Ishikawa (cell line): ENCODE results near the gene METTL25.

Source experiments
- CEBPB ChIP-seq: IDR thresholded peaks from 2 replicates; pipeline ENCODE4 v1.6.1; 2012
- CREB1 ChIP-seq: IDR thresholded peaks from 2 replicates; pipeline ENCODE4 v1.6.1; 2012; ENCODE audit warnings: low read depth
- EGR1 ChIP-seq: IDR thresholded peaks from 2 replicates; pipeline ENCODE4 v1.6.1; 2012
- EP300 ChIP-seq: IDR thresholded peaks from 2 replicates; pipeline ENCODE4 v1.6.1; 2012; ENCODE audit warnings: borderline replicate concordance
- FOXM1 ChIP-seq: IDR thresholded peaks from 2 replicates; pipeline ENCODE4 v1.6.1; 2012; ENCODE audit warnings: low read depth, borderline replicate concordance
- NFIC ChIP-seq: IDR thresholded peaks from 2 replicates; pipeline ENCODE4 v1.6.1; 2012
- RAD21 ChIP-seq: IDR thresholded peaks from 2 replicates; pipeline ENCODE4 v1.6.1; 2012; ENCODE audit warnings: low read depth
- REST ChIP-seq: IDR thresholded peaks from 2 replicates; pipeline ENCODE4 v1.6.1; 2012; ENCODE audit warnings: low read depth, mild to moderate bottlenecking
- TAF1 ChIP-seq: IDR thresholded peaks from 2 replicates; pipeline ENCODE4 v1.6.1; 2012; ENCODE audit warnings: low read depth, mild to moderate bottlenecking
- TCF12 ChIP-seq: IDR thresholded peaks from 2 replicates; pipeline ENCODE4 v1.6.1; 2012; ENCODE audit warnings: low read depth
- TEAD4 ChIP-seq: IDR thresholded peaks from 2 replicates; pipeline ENCODE4 v1.6.1; 2012
- USF1 ChIP-seq: IDR thresholded peaks from 2 replicates; pipeline ENCODE4 v1.6.1; 2012
- YY1 ChIP-seq: IDR thresholded peaks from 2 replicates; pipeline ENCODE4 v1.6.1; 2012; ENCODE audit warnings: low read depth
- ZBTB7A ChIP-seq: IDR thresholded peaks from 2 replicates; pipeline ENCODE4 v1.6.1; 2012; ENCODE audit warnings: low read depth
- TF ChIP-seq, protein P1 (sequence below): IDR thresholded peaks from 2 replicates; pipeline ENCODE4 v1.6.1; 2012

Gene METTL25

GRCh38 chr12:82456633-82457032 lies 98.3 kb downstream of the METTL25 start:
- TF ChIP-seq EGR1 (no peak), ZBTB7A (no peak), CEBPB (no peak), EP300 (no peak), RAD21 (no peak), TAF1 (no peak)

- no peak for TF ChIP-seq CREB1
- TF ChIP-seq USF1: no peak
- no peak for TF ChIP-seq TAF1
- no peak for TF ChIP-seq EGR1
- no peak for TF ChIP-seq TEAD4
- TF ChIP-seq REST: no peak
- TF ChIP-seq NFIC: no peak
- no peak for TF ChIP-seq CEBPB
- TF ChIP-seq YY1: no peak
Observed at GRCh38 chr12:82458101-82458500, 99.8 kb downstream of the METTL25 start.

DNA sequence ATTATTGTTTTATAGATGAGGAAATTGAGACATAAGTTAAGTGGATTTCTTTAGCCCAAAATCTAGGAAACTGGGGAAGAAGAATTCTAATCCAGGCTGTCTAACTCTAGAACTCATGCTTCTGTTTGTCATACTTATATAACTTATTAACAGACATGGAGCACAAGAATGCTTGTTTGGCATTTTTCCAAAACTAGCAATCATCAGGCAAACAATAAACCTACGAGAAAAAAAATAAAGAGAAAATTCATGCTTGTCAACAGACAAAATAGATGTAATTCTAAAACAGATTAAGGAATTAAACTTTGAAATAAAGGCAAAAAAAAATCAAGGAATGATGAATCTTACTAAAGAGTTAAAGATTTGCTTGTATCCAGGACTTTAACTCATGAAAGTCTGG lies 103.1 kb downstream of the METTL25 start:
- TF ChIP-seq, protein P1, sequence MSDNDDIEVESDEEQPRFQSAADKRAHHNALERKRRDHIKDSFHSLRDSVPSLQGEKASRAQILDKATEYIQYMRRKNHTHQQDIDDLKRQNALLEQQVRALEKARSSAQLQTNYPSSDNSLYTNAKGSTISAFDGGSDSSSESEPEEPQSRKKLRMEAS: no peak
- TF ChIP-seq CEBPB (no peak), CREB1 (no peak), RAD21 (no peak), TCF12 (no peak), EGR1 (no peak), TAF1 (no peak), FOXM1 (no peak), EP300 (no peak), TEAD4 (no peak), ZBTB7A (no peak), USF1 (no peak), NFIC (no peak)

GRCh38 chr12:82461836-82462235 lies 103.5 kb downstream of the METTL25 start:
- no peak for TF ChIP-seq REST
- TF ChIP-seq NFIC: no peak
- no peak for TF ChIP-seq RAD21
- no peak for TF ChIP-seq EGR1
- no peak for TF ChIP-seq TAF1
- TF ChIP-seq TCF12: no peak
- no peak for TF ChIP-seq ZBTB7A

DNA sequence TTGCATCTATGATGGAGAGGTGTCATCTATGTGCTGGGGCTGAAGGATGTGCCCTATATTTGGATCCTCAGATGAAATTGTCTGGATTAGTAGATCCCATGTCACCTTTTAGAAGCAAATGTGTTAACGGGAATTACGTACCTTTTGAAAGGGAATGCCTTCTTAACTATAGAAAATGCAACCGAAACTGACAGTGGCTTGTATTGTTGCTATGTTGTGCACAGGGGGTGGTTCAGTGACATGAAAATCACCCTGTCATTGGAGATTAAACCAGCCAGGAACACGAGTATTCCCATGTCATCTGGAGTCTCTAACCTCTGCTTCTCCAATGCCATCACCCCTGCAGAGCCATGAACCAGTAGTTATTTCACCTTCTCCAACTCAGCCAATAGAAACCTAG lies 110.2 kb downstream of the METTL25 start:
- TF ChIP-seq EP300 (no peak), TCF12 (no peak), CREB1 (no peak), RAD21 (no peak), NFIC (no peak), CEBPB (no peak), YY1 (no peak), TAF1 (no peak), EGR1 (no peak), ZBTB7A (no peak), FOXM1 (no peak), REST (no peak), USF1 (no peak), TEAD4 (no peak)
- TF ChIP-seq, protein P1: no peak
